Endothelial cell (in vitro differentiated cells): ENCODE data around the gene GRM8. TPM values are rescaled to one million over a fixed set of nuclear protein-coding genes. Genes with fewer than 3 reads are reported as not detected.

Experiments
- DNase-seq: peaks from one replicate; pipeline ENCODE4 v3.0.0; 2021; ENCODE audit warnings: low spot score
- H3K27ac Mint-ChIP-seq: one replicate; pipeline ENCODE4 v1.8.0; 2021; ENCODE audit warnings: mixed read lengths, inconsistent platforms; ENCODE audit not compliant: unreplicated experiment
- H3K27me3 Mint-ChIP-seq: one replicate; pipeline ENCODE4 v1.8.0; 2021; ENCODE audit warnings: mild to moderate bottlenecking, moderate library complexity, mixed read lengths, inconsistent platforms; ENCODE audit not compliant: unreplicated experiment
- H3K36me3 Mint-ChIP-seq: one replicate; pipeline ENCODE4 v1.8.0; 2021; ENCODE audit warnings: mild to moderate bottlenecking, low read depth, mixed read lengths, inconsistent platforms; ENCODE audit not compliant: unreplicated experiment
- H3K4me1 Mint-ChIP-seq: one replicate; pipeline ENCODE4 v1.8.0; 2021; ENCODE audit warnings: mild to moderate bottlenecking, mixed read lengths, inconsistent platforms; ENCODE audit not compliant: unreplicated experiment
- H3K4me3 Mint-ChIP-seq: one replicate; pipeline ENCODE4 v1.8.0; 2021; ENCODE audit warnings: mild to moderate bottlenecking, mixed read lengths, inconsistent platforms; ENCODE audit not compliant: unreplicated experiment
- H3K9me3 Mint-ChIP-seq: one replicate; pipeline ENCODE4 v1.8.0; 2021; ENCODE audit warnings: mixed read lengths, inconsistent platforms; ENCODE audit not compliant: unreplicated experiment
- total RNA-seq: library from RNA; stranded (reverse); fragmentation: NEBNext Ultra II Directional; extraction: Animal tissue kit (Norgen Biotek cat#: 25700); gene quantifications from one replicate; pipeline ENCODE4 v1.2.1, GENCODE V29; 2021; ENCODE audit not compliant: unreplicated experiment
- TF ChIP-seq, protein P1 (sequence below): fragments of 200-600 bp; sonication (generic); IDR thresholded peaks from one replicate; pipeline ENCODE4 v1.5.0; 2021; ENCODE audit warnings: antibody characterized with exemption; ENCODE audit not compliant: unreplicated experiment

The GRM8 gene
- total RNA-seq, 1 donor from 2014 or later: 1.5 TPM

DNA sequence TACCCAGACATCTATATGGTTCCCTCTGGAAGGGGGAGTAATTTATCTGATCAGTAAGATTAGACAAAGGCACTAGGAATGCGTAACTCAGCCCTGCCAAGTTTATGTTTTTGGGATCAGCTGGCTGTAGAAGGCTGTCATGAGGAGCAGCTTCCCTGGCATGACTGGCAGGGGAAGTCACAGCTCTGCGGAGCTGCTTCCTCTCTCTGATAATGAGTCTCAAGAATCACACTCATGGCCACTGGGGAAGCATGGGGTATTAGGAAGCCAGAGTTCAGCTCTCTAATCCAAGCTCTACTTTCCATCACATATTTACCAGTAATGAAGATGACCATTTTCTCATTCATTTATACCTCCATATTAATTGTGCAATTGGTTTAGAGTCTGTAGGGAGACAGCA lies 758.9 kb downstream of the GRM8 start:
- no peak overlapping the region for H3K27ac Mint-ChIP-seq

DNA sequence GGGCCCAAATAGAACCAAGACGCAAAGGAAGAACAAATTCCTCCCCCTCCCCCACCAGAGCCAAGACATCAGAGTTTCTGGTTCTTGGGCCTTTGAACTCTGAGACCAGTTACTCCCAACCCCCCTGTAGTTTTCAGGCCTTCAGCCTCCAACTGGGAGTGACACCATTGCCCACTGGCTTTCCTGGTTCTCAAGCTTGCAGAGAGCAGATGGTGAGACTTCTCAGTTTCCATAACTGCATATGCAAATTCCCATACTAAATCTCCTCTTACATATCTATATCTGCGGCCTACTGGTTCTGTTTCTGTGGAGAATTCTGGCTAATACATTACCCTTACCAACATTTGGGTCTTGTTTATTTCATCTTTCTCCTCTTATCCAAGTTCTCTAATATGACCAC lies 762.9 kb downstream of the GRM8 start:
- no peak overlapping the region for H3K4me3 Mint-ChIP-seq
- DNase-seq: no peak
- no peaks in the 10 kb centered on the region for H3K9me3 Mint-ChIP-seq
- TF ChIP-seq, protein P1, sequence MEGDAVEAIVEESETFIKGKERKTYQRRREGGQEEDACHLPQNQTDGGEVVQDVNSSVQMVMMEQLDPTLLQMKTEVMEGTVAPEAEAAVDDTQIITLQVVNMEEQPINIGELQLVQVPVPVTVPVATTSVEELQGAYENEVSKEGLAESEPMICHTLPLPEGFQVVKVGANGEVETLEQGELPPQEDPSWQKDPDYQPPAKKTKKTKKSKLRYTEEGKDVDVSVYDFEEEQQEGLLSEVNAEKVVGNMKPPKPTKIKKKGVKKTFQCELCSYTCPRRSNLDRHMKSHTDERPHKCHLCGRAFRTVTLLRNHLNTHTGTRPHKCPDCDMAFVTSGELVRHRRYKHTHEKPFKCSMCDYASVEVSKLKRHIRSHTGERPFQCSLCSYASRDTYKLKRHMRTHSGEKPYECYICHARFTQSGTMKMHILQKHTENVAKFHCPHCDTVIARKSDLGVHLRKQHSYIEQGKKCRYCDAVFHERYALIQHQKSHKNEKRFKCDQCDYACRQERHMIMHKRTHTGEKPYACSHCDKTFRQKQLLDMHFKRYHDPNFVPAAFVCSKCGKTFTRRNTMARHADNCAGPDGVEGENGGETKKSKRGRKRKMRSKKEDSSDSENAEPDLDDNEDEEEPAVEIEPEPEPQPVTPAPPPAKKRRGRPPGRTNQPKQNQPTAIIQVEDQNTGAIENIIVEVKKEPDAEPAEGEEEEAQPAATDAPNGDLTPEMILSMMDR: no peak
- H3K27me3 Mint-ChIP-seq: no peaks in the 10 kb centered on the region
- H3K36me3 Mint-ChIP-seq: no peaks in the 10 kb centered on the region
- no peak overlapping the region for H3K27ac Mint-ChIP-seq
- no peaks in the 10 kb centered on the region for H3K4me1 Mint-ChIP-seq

More for the DNA sequence above, 758.9 kb downstream of the GRM8 start:
- DNase-seq: no peak
- Mint-ChIP-seq H3K4me1 (peaks cover 7% of the 10 kb centered on the region), H3K27me3 (no peaks in the 10 kb centered on the region), H3K9me3 (no peaks in the 10 kb centered on the region), H3K4me3 (no peak overlapping the region), H3K36me3 (no peaks in the 10 kb centered on the region)
- TF ChIP-seq, protein P1: no peak

DNA sequence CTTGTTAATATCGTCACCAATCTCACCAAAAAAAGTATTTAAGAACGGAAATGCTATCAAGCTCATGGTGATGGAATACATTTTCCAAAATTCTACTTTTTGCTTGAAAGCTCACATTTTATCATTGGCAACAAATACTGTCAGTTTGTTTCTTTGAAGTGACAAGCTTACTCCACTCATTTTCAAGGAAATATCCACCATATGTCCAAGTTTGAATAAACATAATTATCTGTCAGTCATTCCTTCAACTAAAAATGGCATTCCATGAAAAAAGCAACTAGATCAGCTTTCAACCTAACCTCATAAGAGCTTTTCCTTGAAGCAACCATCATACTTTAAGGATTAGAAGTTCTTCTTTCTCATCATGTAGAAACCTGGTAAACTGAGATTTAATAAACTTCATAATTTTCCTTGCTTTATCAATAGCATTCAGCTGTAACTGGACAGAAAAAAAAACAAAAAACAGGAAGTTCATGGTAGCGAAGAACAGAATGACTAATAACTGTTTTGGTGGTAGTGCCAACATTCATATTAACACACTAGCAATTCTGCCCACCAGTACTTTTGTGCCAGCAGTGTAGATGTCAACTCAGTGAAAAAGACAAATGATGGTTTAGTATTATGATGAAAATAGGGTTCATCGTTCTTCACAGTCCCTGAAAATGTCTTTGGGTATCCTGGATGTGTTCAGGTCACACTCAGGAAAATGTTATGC lies 764.9 kb downstream of the GRM8 start:
- Mint-ChIP-seq H3K27me3 (no peaks in the 10 kb centered on the region), H3K9me3 (no peaks in the 10 kb centered on the region), H3K4me1 (no peaks in the 10 kb centered on the region), H3K4me3 (no peak overlapping the region), H3K36me3 (no peaks in the 10 kb centered on the region), H3K27ac (no peak overlapping the region)
- no peak for DNase-seq
- TF ChIP-seq, protein P1: no peak

DNA sequence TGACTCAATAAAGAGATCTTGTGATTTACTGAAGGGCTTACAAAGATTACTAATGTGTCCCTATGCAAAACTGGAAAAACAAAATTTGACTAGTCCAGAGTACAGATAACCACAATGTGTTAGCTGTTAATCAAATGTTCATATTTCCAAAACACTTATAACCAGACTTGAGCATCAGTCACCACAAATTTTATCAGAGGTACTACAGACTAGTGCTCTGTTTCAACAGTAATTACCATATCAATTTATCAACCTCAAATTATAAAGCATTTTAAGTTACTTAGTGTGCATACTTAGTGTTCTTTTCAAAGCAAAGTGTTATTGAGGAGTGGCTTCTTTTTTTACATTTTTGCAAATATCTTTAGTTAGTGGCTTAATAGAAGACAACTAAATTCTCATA lies 765.9 kb downstream of the GRM8 start:
- Mint-ChIP-seq H3K36me3 (no peaks in the 10 kb centered on the region), H3K27ac (no peak overlapping the region), H3K4me1 (no peaks in the 10 kb centered on the region), H3K27me3 (no peaks in the 10 kb centered on the region), H3K4me3 (no peak overlapping the region), H3K9me3 (no peaks in the 10 kb centered on the region)
- DNase-seq: no peak
- TF ChIP-seq, protein P1: no peak

DNA sequence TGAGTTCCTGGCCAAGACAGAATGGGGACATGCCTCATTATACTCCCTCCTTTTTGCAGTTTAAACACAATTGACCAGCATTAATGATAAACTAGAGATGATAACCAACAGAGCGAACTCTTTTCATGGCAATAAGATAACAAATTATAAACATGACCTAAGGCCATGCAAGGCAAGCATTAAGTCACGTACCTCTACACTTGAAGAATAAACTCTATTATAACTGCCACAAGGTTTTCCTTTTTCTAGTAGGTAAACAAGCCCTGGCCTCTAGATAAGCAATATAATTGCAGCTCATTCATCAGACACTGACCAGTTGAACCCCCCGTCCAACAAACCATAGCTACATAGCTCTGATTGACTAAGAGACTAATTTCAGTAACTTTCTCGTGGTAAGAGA lies 767.0 kb downstream of the GRM8 start:
- Mint-ChIP-seq H3K4me3 (no peak overlapping the region), H3K4me1 (no peaks in the 10 kb centered on the region), H3K36me3 (no peaks in the 10 kb centered on the region), H3K27me3 (no peaks in the 10 kb centered on the region), H3K27ac (no peak overlapping the region), H3K9me3 (no peaks in the 10 kb centered on the region)
- TF ChIP-seq, protein P1: no peak
- no peak for DNase-seq
